Hepatocyte (in vitro differentiated cells): ENCODE results near the gene HEATR1.

Experiments
- CTCF ChIP-seq: fragments of 200-600 bp; sonication (generic); IDR thresholded peaks from 2 replicates; pipeline ENCODE4 v1.5.1; 2016; ENCODE audit warnings: antibody characterized with exemption, mild to moderate bottlenecking; ENCODE audit not compliant: poor library complexity
- EZH2 ChIP-seq: fragments of 200-600 bp; sonication (generic); IDR thresholded peaks from 2 replicates; pipeline ENCODE4 v1.6.1; 2016; ENCODE audit warnings: antibody characterized with exemption, mild to moderate bottlenecking, borderline replicate concordance

DNA sequence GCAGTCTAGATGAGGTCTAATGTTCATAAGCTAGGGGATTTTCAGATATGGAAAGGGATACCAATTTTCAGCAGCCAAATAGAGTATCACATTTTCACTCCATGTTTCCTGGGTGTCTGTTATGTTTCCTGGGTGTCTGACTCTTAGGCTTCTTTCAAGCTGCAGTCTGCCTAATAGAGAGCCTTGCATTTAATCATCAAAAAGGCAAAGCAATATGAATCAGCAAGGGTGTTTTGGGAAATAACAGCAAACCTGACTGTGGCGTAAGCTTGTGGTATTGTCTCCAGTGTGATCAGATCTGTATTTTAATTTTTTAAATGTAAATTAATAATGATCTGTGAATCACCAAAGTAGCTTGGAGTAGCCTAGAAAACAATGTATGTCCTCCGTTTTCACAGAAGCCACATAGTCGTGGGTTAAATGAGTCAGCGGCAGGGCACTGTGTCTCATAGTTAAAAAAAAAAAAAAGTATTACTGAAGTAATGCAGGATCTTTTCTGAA lies 70.1 kb downstream of the HEATR1 start:
- TF ChIP-seq CTCF (no peak), EZH2 (no peak)
